HCT116 (cell line): ENCODE measurements around the gene IQGAP2.

Experiments
- CTCF ChIP-seq, 3 experiments: fragments of 200-600 bp in 1 of 3; sonication (generic) in 1 of 3; IDR thresholded peaks in 2 of 3; conservative IDR thresholded peaks in 1 of 3; 2 replicates each; pipeline ENCODE4 v1.5.1; 2012 to 2017; ENCODE audit warnings: low read depth in 2 of 3, low read length in 2 of 3, antibody characterized with exemption in 1 of 3, borderline replicate concordance in 1 of 3, control low read depth in 1 of 3, mild to moderate bottlenecking in 1 of 3, mixed read lengths in 1 of 3, mixed run types in 1 of 3, moderate library complexity in 1 of 3; ENCODE audit not compliant: insufficient read depth in 1 of 3
- POLR2A ChIP-seq: IDR thresholded peaks from 2 replicates; pipeline ENCODE4 v1.7.0; 2011; ENCODE audit warnings: borderline replicate concordance; ENCODE audit not compliant: insufficient read depth, insufficient read length; ENCODE audit errors: extremely low read depth
- SP1 ChIP-seq: IDR thresholded peaks from 2 replicates; pipeline ENCODE4 v1.6.1; 2012; ENCODE audit warnings: low read depth
- ZNF274 ChIP-seq: fragments of 200-500 bp; sonication (Bioruptor generic); IDR thresholded peaks from 2 replicates; pipeline ENCODE4 v1.6.1; 2014; ENCODE audit warnings: mild to moderate bottlenecking, low read depth, low read length, inconsistent platforms

- TF ChIP-seq CTCF (IDR thresholded peaks at IDR 0.05 in 2 of 3, conservative IDR thresholded peaks at IDR 0.05 in 1 of 3; ENCODE audit: borderline replicate concordance in 1 of 3, insufficient read depth in 1 of 3, low read depth in 2 of 3, low read length in 2 of 3) = no peak
- TF ChIP-seq ZNF274 = no peak
- no peak for TF ChIP-seq POLR2A
- TF ChIP-seq SP1 = no peak
These were observed 329.4 kb downstream of the IQGAP2 start for GRCh38 chr5:76732405-76733048.
